HG02571 (cell line): ENCODE results near the gene PRSS2.
"Not testable (repeated sequence)": the region's sequence is repeated elsewhere in the genome, so short reads cannot be mapped to it uniquely, and the experiment has no call there.

ENCODE experiments used
- ATAC-seq: cut with Tn5 transposase; IDR thresholded peaks from one replicate; pipeline ENCODE4 v1.9.1; 2021; ENCODE audit warnings: mild to moderate bottlenecking, moderate library complexity; ENCODE audit not compliant: unreplicated experiment

Gene PRSS2

GRCh38 chr7:142770661-142771352 is at the start of gene PRSS2:
PRSS2 (plus strand) TSS chr7:142770970; CDS start chr7:142770983, 13 bp downstream.
- peak; percentile 24 for ATAC-seq

- no peak for ATAC-seq
These were observed 49.8 kb upstream of the PRSS2 start for GRCh38 chr7:142720986-142721385.

GRCh38 chr7:142722248-142722794 is 48.4 kb upstream of the PRSS2 start:
- ATAC-seq, result no peak

DNA sequence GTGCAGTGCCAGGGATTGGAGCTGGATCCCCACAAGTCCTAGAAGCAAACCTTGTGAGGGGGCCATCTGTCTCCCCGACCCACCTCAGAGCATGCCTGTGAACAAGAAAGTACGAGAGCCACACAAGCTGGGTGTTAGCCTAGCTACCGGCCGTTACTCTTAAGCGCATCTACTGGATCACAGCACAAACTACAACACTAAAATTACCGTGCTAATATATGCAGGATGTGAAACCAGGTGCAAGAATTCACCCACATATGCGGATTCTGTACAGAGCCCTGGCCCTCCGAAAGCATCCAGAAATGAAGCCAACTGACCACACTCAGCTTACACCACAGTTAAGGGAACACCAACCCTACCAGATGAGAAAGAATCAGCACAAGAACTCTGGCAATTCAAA is 37.5 kb upstream of the PRSS2 start:
- ATAC-seq, result no peak

DNA sequence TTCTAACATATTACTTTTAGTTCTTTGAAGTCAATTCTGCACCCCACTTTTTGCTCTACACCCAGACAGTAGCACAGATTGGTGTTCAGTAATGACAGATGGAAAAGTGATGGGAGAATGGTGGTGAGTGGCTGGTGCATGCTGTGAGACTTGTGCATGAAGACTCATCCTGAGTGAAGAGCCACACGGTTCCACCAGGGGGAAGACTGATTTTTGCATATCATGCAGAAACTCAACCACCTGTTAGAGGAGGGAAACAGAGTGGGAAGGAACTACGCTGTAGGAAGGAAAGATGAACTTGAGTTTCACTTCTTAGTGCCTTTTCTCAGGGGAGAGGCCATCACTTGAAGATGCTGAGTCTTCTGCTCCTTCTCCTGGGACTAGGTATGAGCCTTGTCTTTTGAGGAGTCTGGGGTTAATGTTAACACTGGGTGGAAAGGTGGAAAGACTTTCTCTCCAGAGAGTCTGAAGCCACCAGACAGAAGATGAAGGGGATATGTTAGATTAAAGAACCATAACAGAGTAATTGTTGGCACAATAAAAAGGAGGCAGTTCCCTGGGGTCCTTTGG is 30.8 kb upstream of the PRSS2 start:
- peak; percentile 87 for ATAC-seq

- no peak for ATAC-seq
These were observed 30.0 kb upstream of the PRSS2 start for GRCh38 chr7:142740786-142741185.

- not testable (repeated sequence) for ATAC-seq
These were observed 28.8 kb upstream of the PRSS2 start for GRCh38 chr7:142741932-142742331.

DNA sequence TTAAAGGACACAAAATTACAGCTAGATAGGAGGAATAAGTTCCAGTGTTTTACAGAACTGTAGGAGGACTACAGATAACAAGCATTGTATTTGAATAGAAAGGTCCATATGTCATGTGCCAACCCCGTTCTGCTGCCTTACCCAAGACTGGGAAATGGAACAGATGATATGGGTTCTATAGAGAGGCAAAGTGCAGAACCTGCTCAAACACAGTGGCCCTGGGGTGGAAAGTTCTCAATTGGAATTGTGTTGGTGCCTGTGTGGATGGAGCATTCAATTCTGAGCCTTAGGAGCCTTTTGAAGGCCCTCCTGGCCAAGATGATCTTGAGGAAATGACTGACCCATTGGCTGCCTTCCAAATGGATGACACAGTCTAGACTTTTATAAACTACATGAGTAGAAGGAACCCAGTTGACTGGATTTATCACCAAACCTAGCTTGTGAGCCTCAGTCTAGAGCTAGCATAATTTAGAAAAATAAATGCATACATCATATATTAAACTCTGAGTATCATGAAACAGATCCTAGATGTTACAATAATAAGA is 25.6 kb upstream of the PRSS2 start:
- no peak for ATAC-seq

DNA sequence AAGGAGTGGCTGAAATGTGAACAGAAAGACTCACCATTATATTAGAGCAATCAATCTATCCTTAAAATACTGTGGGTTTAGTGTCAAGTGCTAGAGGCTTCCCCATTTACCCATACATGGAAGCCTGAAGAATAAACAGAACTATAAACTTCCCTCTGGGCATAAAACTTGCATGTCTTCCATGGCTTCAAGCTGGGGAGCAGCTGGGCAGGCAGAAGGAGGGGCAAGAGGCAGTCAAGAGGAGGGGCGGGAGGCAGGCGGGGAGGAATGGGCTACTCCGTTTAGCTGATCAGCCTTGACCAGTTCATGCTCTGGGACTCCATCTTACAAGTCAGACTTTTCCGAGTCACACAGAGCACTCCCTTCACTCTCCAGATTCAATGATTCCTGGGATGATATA is 25.0 kb upstream of the PRSS2 start:
- no peak for ATAC-seq

DNA sequence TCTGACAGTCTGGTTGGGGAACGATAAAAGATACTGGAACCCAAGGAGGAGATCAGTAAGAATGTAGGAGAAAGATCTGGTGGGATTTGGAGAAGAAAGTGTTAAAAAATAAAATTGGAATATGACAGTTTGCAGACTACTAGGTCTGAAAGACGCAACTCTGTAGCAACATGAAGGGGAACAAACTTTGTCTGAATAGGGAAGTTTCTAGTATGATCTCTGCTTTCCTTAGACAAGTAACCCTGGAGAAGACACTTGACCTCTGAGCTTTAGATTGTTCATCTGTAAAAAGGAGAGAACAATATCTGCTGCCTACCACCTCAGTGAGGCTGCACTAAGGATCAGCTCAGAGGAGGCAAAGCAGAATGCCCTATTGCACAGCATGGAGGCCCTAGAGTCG is 24.5 kb upstream of the PRSS2 start:
- no peak for ATAC-seq

GRCh38 chr7:142748410-142748809 is 22.4 kb upstream of the PRSS2 start:
- ATAC-seq, result not testable (repeated sequence)

- no peak for ATAC-seq
These were observed 21.4 kb upstream of the PRSS2 start, which contains the start of gene PRSS1 for GRCh38 chr7:142749218-142749993. PRSS1 (plus strand) TSS chr7:142749472; CDS start chr7:142749485, 13 bp downstream.

- ATAC-seq, result no peak
These were observed 20.3 kb upstream of the PRSS2 start for GRCh38 chr7:142750321-142750938.

DNA sequence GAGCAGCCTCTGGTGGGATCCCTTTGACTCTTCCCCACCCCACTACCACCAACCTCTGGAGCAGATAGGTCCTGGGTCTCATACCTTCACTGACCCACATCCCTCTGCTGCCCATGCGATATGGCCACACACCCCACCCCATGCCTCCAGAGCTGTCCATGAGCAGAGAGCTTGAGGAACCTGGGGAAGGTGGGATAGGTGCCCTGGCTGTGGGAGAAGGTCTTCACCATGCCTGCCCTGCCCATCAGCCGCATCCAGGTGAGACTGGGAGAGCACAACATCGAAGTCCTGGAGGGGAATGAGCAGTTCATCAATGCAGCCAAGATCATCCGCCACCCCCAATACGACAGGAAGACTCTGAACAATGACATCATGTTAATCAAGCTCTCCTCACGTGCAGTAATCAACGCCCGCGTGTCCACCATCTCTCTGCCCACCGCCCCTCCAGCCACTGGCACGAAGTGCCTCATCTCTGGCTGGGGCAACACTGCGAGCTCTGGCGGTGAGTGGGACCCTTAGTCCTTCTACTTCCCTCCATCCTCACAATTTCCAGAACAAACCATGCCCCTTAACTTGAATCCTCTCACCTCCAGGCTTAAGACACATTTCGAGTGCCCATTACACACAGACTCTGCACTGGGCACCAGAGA is 19.1 kb upstream of the PRSS2 start:
- not testable (repeated sequence) for ATAC-seq

- no peak for ATAC-seq
These were observed 18.2 kb upstream of the PRSS2 start for GRCh38 chr7:142752376-142753225.

GRCh38 chr7:142753366-142753765 is 17.4 kb upstream of the PRSS2 start:
- ATAC-seq, result no peak

DNA sequence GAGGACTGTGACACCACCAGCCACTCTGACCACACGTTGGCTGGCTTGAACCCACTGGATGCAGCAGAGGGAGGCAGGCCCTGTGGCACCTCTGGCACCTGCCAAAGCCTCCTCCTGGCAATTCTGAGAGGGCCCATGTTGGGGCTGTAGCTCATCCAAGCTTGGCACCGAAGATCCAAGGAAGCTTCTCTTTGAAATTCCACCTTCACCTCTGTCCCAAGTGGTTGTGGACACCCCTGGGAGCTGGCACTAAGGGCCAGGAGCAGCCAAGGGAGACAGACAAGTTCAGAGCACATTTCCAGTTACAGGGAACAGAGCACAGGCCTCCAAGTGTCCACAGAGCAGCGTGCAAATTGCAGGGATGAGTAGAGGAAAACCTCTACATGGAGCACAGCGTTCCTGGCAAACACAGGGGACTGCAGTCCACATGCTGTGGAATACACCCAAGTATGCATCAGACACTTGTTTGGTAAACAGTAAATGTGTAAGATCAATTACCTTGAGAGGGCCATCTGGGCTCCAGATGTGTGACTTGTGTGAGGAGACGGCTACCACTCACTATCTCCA is 16.8 kb upstream of the PRSS2 start:
- not testable (repeated sequence) for ATAC-seq

- no peak for ATAC-seq
These were observed 15.8 kb upstream of the PRSS2 start for GRCh38 chr7:142754681-142755575.
